Fibroblast of skin of abdomen (primary cell): Measurements from ENCODE around the gene TFF3.

Experiments used
- DNase-seq: peaks from one replicate; pipeline ENCODE4 v3.0.0-alpha.2; 2013

Gene TFF3

DNA sequence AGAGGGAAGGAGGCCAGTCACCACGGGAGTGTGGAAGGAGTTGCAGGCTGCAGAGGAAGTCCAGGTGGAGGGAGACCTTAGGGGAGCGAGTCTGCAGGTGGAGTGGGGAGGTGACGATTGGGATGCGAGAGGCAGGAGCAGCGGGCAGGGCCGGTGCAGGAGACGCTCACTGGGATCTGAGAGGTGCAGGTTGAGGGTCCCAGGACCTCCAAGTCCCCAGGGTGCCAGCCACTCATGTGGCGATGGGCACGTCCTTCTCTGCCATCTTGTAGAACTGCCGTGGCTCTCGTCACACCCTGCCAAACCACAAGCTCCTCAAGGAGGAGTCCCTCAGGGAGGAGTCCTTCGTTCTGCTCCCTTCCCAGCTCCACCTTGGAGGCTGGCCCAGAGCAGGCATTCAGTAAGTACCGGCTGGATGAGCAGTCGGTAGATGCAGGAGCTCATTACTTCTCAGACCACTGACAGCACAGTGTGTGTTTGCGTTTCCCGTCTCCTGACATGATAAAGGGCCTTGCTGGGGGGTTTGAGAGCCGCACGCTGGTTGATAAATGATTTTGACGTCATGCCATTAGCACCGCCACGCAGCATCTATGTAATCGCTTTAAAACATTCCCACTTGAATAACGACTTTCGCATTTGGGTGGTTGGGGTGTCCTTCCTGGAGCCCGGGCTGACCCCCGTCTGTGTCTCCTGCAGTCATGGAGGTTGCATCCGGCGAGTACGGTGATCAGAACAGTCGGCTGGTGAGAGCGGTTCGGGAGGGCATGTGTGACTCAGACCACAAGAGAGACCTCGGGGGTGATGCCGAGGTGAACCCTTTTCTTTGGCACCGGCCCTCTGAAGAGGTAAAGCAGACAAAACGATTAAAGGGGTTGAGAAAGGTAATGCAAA, 27.8 kb downstream of the TFF3 start:
- no peak for DNase-seq

DNA sequence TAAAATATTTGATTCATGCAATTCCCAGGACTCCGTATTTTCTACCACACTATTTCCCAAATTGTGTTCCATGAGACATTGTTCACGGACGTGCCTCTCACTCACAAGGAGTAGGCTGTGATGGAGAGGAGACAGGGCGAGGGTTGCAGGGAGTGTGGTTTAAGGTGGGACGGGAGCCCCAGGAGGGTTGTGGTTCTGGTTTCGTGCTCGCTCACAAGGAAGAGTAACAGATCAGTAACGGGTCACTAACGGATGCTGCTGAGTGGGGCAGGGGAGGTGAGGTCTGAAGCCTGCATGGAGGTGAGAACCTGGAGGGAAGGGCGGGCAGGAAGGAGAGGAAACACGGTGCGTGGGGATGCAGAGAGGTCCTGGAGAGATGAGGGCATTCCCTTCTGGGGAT, 28.8 kb downstream of the TFF3 start:
- no peak for DNase-seq

DNA sequence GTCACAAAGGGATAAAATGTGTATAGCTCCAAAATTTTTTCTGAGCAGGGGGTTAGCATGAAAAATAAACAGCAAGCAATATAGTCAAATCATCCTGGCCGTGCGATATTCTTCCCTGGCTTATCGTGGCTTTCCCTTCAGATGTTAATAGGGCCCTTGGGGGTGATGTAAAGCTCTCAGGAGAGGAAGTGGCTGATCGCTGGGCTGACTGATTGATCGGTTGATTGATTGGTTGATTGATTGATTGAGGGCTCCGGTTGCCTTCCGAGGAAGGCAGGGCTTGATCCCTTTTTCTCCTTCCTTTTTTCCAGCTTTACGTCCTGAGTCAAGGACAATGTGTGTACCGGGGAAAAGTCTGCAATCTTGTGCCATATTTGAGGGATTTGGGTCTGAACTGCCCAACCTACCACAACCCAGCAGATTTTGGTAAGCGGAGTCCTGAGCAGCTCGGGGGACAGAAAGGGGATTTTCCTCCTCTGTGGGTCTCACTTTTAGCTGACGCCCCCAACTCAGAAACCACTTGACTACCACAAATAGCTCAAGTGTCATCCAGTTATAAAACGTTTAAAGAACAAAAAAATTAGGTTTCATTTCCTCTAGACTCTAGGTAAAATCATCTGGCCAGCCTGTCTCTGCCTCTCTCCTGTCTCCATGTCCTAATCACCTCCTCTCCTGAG, 29.5 kb downstream of the TFF3 start:
- DNase-seq = no peak

DNA sequence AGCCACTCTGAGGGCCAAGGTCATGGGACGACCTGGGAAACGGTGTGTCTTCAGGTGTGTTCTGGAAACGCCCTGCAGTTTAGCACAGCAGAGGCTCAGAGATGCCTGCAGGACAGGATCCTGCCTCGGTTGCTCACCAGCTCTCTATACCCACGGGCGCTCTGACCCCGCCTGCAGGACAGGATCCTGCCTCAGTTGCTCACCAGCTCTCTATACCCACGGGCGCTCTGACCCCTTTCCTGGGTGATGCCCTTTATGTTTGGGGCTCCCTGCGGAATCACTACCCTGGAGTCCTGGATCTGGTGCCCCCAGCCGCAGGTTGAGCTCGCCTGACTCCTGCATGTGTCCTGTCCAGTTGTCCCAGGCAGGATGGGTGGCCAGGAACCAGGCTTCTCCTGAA, 32.5 kb downstream of the TFF3 start:
- no peak for DNase-seq

DNA sequence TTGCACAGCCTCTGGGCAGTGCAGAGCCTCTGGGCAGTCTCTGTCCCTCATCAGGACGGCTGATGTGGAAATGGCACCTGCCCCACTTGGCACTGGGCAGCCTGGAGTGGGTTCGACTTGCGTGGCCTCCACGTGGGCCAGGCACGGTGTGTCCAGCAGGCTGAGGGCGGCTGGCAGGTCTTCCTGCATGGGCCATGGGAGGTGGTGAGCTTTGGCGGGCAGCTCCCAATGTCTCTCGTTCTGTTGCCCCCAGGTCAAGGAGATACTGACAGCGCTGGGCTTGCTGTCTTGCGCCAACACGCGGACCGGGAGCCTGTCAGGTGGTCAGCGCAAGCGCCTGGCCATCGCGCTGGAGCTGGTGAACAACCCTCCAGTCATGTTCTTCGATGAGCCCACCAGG, 33.2 kb downstream of the TFF3 start:
- DNase-seq = no peak

DNA sequence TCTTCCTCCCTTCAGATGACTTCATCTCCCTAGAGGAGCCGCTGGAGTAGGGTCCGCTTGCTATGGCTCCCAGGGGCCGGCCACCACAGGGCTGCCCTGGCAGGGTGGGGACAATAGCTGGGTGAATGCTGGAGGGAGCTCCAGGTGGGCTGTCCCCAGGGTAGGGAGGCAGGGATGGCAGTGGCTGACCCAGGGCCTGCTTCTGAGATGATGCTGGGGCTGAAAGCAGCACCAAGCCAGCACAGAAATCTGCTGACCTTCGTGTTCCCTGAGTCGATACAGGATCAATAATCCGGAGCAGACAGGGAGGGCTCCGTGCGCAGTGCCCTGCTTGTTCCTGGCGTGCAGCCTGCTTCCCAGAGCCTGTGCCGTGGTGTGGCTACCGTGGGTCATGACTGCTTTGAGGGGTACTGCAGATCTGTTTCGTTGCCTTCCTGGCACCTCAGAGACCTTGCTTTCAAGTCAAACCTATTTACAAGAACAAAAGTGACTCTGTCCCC, 34.0 kb downstream of the TFF3 start:
- no peak for DNase-seq

DNA sequence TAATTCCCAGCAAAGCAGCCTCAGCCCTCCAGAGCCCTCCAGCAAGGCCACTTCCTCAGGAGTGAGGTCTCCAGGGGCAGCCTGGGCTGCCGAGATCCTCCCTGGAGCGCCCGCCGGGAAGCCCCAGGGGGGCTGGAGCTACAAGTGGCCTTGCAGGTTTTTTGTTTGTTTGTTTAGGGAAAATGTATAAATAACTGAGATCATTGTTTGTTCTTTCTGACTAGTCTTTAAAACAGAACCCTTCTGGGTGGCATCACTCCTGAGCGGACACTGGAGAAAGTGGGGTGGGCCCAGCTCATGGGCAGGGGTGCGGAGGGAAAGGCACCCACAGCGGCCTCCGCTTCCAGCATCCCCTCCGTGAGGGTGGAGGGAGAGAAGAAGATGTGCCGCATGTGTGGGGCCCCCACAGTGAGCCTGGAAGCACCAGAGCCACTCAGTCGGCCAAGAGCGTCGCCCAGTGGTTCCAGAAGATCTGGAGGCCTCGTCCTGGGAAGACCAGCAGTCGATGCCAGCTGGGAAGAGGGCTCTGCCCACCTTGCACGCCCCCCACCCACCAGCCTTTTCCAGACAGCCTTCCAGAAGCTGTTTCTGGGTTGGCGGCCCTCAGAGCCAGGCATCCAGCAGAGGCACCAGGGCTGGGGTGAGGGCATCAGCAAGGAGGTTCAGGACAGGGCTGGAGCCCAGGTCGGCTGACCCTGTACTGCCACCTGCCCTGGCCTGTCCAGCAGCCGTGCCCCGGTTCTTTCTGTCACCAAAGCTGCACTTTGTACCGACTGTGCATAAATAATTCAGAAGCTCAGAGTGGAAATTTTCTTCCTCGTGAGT, 34.6 kb downstream of the TFF3 start:
- DNase-seq = no peak

DNA sequence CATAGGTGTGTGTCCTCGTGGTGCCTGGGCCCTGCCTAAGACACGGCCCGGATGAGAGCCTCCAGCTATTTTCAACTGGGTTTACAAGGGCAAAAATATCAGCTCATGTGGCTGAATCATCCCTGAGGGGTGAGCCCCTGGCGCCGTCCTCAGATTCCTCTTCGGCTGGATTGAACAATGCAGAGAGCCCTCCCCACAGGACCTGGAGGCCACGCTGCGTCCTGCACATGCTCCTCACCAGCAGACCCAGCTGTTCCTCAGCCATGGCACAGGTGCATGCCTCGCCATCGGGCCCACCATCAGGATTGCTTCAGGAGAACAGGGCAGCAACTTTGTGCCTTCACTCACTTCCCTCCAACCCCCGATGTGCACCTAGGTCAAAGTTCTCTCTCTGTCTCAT, 35.3 kb downstream of the TFF3 start:
- DNase-seq = no peak

DNA sequence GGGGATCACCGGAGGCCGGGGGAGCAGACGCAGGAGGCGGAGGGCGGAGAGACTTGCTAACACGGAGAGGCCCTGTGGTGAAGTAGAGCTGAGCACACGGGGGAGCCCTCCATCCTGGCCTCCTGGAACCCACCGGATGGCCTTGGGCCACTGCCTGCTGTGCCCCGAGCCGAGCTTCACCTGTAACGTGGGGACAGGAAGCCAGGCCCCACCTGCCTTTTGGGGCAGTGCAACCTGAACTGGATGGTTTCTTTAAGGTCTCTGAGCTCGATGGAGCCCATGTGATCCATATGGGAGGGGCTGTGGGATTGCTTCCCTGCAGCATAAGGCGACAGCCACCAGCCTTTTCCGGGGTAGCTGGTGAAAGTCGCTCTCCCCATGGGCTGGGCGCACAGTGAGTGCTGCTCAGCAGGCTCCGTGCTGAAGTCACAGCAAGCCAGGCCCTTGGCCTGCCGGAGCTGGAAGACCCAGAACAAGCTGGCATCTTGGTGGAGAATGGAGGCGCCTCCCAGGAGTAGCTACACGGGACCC, 35.8 kb downstream of the TFF3 start:
- no peak for DNase-seq

DNA sequence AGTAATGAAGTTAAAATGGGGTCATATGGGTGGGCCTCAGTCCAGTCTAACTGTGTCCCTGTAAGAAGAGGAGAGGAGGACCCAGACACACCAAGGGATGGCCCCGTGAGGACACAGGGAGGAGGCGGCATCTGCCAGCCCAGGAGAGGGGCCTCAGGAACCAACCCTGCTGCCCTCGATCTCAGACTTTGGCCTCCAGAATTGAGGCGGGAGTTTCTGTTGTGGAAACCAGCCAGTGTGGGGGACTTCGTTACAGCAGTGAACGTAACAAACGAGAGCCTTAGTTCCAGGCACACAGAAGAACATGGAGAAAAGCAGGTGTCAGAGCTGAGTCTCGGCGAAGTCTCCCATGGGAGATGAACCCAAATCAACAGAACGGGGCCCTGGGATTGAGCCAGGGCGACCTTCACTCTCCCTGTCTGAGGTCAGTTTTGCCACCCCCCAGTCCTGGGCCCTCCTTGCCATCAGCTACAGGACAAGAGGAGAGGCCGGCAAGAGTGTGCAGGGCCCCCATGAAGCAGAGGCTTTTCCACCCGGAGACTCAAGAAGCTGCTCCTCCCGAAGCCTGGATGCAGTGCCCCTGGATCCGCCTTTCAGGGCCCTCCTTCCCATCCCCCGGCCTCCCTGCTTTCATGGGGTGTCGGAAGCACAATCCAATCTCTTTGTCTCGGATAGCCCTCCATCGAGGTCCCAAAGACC, 36.6 kb downstream of the TFF3 start:
- DNase-seq = no peak

DNA sequence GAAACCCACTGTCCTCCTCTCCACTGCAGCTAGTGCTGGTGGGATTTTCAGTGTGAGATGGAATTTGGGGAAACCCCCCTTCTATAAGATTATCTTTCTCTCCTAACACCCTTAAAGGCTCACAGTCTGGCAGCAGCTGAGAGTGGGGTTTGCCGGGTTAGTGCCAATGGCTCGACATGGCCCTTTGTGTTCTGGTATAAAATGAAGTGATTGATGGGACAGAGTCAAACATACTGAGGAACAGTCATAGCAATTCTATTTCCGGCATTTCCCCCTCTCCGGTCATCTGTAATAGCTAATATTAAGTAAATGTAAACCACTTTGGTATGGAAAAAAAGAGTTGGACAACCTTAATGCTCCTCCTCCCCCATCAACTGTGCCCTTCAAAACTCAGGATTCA, 37.6 kb downstream of the TFF3 start:
- peak; percentile 29 for DNase-seq

DNA sequence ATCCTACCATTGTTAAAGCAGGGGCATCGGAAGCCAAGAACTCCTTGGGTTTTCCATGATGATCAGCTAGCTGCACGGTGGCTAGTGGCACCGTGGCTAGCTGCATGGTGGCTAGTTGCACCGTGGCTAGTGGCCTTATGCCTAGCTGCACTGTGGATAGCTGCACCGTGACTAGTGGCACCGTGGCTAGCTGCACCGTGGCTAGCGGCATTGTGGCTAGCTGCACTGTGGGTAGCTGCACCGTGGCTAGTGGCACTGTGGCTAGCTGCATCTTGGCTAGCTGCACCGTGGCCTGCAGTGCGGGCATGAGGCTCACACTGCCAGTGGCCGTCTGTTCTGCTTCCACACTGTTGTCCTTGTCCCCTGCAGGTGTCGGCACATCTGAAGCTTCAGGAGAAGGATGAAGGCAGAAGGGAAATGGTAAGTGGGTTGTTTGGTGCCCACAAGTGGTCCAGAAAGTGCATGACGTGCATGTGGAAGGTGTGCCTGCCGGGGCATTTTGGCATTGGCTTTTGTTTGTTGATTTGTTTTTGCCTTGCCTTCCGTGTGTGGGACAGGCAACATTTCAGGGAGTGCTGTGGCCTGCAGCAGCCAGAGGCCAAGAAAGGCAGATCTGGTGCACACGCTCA, 38.6 kb downstream of the TFF3 start:
- no peak for DNase-seq

DNA sequence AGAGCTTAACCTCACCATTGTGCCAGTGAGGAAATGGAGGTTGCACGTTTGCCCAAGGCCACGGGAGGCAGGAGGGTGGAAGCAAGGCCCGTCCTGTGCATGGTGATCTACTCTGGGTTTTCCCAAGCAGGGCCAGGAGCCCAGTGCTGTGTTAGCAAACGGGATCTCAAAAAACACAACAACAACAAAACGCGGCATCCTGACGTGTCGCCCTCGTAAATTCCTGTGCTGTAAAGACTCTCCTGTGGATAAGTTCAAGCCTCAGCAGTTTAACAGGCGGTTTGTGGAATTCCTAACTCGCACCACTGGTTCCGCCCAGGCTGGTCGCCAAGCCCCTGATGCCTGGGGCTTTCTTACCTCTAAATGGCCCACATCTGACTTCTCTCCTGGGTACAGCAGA, 39.1 kb downstream of the TFF3 start:
- no peak for DNase-seq

DNA sequence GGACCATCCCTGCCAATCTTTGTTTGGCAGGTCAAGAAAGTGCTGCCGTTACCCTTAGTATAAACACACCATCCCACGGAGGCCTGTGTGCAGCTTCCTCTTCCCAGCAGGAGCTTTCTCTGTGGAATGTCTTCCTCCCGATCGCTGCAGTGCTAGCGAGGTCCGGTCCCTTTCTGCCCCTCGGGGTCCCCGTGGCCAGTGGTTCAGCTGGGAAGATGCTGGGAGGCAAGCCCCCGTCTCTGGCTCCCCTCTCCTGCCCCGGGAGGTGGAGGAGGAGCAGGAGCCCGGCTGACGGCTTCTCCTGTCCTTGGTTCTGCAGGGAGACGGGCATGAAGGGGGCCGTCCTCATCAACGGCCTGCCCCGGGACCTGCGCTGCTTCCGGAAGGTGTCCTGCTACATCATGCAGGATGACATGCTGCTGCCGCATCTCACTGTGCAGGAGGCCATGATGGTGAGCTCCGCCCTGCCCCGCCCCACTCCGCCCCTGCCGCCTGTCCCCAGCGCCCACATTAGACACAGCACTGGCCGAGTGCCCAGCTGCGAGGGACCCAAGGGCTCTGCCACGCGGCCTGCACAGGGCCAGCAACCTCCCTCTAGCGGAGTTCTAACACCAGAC, 42.1 kb downstream of the TFF3 start:
- DNase-seq = no peak

DNA sequence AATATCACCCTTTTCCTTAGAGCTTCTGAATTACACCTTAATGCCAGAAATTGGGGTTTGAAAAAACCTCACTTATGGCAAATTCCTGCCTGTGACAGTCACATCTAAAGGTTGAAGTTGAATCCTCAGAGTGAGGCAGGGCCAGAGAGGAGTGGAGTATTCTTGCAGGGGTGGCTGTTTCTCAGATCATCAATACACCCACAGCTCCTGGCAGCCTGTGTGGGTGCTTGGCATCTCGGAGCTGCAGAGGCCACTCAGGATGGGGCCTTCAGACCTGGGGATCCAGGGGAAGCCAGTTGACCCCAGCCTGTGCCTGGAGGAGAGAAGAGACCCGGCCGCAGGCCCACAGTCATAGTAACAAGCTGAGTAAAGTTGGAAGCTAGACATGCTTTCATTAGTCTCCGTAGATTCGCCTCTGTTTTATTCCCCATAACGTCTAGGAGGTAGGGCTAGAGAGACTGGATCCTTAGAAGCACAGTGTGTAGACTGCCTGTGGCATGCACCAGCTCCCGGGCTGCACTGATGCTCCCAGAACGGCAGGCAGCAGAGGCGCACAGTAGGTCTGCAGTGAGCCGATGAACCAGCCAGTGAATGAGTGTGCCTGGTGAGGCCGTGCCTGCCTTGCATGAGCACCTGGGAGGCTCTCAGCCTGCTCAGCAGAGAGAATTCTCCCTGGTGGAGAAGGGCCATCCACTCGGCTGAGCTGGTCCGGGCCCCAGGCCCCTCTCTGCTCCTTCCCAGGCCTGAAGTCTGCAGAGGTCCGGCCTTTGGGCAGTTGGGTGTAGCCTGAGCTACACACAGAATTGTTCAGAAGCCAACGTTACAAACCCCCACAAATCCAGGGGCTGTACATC, 42.9 kb downstream of the TFF3 start:
- no peak for DNase-seq

DNA sequence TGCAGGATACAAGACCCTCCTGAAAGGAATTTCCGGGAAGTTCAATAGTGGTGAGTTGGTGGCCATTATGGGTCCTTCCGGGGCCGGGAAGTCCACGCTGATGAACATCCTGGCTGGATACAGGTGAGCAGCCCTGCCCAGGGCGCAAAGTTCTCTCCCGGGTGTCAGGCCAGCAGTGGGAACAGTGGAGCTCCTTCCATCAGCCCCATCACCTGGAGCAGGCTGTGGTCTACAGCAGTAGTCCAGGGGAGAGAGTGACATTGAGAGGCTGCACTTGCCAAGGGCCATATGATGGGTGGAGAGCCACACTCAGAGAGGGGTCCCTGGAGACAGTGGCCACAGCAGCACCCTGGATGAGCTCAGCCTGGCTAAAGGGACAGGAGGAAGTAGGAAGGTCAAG, 44.1 kb downstream of the TFF3 start:
- no peak for DNase-seq

DNA sequence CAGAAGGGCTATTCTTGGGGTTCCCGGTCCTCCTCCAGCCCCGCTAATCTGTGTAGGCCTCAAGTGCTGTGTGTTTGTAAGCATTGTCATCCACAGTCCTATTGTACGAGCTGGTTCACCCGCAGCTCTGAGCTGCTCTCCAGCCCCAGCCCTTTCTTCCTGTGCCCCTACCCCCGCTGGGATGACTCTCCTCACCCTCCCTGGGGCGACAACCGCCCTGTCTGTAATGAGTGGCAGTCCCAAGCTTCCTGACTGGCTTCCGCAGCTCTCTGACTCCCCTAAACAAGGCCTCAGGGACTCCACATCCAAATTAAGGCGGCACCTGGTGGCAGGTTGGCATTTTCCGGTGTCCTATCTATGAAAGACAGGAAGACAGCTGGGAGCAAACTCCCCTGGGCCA, 45.8 kb downstream of the TFF3 start:
- no peak for DNase-seq

DNA sequence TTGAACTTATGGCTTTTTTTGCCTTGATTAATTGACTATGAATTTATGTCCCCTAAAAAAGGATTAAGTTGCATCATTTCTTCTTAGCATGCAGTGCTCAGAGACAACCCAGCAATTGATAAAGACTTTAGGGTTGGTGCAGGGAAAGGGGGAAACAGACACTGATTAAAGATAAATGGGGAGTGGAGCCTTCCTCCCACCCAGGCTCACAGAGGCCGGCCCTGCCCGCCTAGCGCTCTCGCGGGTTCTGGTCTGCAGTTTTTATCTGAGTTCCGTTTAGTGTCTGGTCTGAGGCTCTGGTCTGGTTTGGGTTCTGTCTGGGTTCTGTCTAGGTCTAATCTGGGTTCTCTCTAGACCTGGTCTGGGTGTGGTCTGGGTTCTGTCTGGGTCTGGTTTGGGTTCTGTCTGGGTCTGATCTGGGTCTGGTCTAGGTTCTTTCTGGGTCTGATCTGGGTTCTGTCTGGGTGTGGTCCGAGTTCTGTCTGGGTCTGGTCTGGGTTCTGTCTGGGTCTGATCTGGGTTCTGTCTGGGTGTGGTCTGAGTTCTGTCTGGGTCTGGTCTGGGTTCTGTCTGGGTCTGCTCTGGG, 48.1 kb downstream of the TFF3 start:
- DNase-seq = no peak

DNA sequence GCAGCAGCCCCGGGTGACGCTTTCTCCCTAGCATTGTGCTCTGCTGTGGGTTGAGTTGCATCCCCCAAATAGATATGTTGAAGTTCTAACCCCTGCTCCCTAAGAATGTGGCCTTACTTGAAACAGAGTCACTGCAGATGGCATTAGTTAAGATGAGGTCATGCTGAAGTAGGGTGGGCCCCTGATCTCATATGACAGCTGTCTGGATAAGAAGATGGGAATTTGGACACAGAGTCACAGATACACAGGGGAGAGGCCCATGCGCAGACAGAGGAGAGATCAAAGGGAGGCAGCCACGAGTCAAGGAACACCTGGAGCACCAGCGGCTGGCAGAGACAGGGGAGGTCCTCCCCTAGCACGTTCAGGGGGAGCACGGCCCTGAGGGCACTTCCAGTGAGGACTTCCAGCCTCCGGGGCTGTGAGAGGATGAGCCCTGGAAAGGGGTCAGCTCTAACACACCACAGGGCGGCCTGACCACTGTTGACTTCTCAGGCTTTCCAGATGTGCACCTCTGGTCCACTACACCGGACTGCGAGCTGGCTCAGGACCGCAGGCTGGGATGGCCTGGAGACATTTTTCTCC, 49.9 kb downstream of the TFF3 start:
- DNase-seq = no peak
